GM19023 (cell line): ENCODE measurements around the gene LRP1B.

Source experiments
- ATAC-seq: cut with Tn5 transposase; IDR thresholded peaks from one replicate; pipeline ENCODE4 v1.9.1; 2021; ENCODE audit warnings: mild to moderate bottlenecking, moderate library complexity; ENCODE audit not compliant: unreplicated experiment

Gene LRP1B

GRCh38 chr2:141062443-141062842 is 1068.4 kb downstream of the LRP1B start:
- no peak for ATAC-seq

DNA sequence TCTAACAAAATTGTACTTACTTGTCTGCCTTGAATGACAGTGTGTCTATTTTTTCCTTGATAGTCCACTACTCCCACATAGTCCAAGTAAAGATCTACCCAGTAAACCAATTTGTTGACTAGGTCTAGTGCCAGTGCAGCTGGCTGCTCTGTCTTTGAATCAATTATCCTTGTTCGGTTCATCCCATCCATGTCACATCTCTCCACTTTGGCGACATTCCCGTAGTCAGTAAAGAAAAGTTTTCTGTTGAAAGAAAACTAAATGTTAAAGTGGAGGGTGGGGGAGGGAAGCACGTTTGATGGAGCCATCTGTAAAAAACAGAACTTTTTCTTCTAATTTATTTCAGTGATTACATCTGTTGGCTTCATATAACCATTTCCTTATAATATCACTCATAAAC is 1068.8 kb downstream of the LRP1B start:
- no peak for ATAC-seq

- ATAC-seq = no peak
Observed at GRCh38 chr2:141058556-141058955, 1072.3 kb downstream of the LRP1B start.

- ATAC-seq = no peak
Observed at GRCh38 chr2:141055531-141055930, 1075.3 kb downstream of the LRP1B start.

- ATAC-seq = no peak
Observed at GRCh38 chr2:141048951-141049350, 1081.9 kb downstream of the LRP1B start.

DNA sequence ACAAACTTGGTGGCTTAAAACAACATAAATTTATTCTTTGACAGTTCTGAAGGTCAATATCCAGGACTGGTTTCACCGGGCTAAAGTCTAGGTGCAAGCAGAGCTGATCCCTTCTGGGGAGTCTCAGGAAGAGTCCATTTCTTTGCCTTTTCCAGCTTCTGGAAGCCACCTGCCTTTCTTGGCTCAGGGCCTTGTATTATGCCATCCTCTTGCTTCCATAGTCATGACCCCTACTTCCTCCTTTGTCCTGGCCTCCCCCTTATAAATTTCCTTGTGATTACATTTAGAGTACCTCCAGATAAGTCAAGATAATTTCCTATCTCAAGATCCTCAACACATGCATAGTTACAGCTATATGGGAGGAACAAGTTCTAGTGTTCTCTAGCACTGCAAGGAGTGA is 1089.5 kb downstream of the LRP1B start:
- no peak for ATAC-seq

- no peak for ATAC-seq
Observed at GRCh38 chr2:141038341-141038740, 1092.5 kb downstream of the LRP1B start.

DNA sequence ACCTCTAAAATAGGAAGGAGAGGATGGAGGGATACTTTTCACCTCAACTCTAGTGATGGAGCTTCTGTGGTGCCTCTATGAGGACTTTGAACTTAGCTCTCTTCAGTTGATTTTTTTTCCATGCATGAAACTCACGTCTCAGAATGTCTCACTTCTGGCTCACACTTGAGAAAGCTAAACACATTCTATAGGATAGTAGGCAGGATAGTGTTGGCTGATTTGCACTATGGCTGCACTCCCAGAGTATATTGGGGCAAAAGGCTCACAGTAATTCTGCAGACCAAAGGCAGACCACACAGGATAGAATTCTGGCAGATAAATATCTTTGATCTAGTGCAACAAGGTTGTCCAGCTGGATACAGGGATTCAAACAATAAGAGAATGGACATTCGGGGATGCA is 1093.5 kb downstream of the LRP1B start:
- ATAC-seq = no peak

DNA sequence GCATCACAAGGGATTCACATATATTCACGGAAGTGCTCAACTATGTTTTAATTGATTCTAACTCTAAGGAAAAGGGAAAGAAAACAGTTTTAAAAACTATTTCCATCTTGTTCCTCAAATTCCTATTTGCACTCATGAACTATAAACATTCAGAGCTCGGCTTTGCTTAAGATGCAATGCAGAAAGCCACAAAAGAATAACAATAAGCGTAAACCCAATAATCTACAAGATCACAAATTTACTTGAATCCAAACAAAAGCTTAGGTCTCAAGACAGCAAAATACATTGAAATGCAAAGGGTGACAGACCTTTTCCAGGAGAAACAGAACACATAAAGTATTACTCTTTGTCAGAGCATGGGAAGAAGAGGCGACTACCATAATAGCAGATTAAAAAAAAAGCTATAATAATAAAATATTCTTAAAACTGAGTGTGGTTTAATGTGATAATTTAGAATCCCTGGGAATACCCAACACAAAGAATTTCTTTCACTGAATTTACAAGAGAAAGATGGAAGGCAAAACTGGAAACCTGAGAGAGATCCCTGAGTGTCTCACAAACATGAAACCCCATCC is 1094.9 kb downstream of the LRP1B start:
- ATAC-seq = no peak

DNA sequence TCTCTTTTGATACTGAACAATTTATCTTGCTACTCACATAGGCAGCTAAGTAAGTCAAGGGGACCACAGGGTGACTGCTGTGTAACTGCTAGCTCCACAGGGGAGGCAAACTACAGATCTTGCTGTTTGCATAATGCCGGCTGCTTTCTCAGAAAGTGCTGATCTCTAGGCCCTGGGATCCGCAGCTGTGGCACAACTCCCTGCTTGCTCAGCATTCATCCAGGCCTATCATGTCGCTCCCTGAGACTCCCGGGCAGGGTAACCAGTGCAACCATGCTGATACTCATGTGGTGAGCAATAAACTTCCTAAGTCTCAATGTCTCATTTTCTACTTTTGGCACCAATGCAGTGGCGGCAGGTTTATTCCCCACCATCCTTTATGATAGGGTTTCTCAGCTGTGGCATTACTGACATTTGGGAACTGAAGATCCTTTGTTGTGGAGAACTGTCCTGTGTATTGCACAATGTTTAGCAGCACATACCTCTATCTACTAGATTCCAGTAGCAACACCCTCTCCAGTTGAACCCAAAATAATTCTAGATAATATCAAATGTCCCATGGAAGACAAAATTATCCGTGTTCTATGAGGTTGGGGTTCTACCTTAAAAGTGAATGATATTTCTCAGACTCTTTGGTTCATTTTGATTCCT is 1101.3 kb downstream of the LRP1B start:
- no peak for ATAC-seq

- ATAC-seq = no peak
Observed at GRCh38 chr2:141027221-141027620, 1103.6 kb downstream of the LRP1B start.

GRCh38 chr2:141021611-141022010 is 1109.2 kb downstream of the LRP1B start:
- ATAC-seq = no peak

GRCh38 chr2:141021109-141021508 is 1109.7 kb downstream of the LRP1B start:
- no peak for ATAC-seq

DNA sequence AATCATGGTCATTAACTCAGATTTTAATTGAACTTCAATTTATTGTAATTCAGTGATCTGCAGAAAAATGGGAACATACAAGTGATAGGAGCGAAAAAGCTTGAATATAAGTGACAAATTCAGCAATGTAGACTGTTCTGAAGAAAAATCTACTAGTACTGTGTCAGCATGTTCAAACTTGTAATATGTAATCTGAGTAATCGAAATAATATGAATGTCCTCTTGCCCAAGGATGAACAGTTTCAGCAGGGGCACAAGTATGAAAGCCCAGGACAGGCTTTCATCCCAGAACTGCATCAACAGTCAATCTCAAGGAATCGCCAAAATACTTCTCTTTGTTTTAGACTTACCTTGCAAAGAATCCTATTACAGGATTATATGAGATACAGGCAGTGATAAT is 1110.5 kb downstream of the LRP1B start:
- ATAC-seq = no peak

GRCh38 chr2:141015341-141016047 is 1115.3 kb downstream of the LRP1B start:
- ATAC-seq = no peak

GRCh38 chr2:141003967-141004657 is 1126.7 kb downstream of the LRP1B start:
- ATAC-seq = no peak

- no peak for ATAC-seq
Observed at GRCh38 chr2:141001750-141002149, 1129.1 kb downstream of the LRP1B start.

DNA sequence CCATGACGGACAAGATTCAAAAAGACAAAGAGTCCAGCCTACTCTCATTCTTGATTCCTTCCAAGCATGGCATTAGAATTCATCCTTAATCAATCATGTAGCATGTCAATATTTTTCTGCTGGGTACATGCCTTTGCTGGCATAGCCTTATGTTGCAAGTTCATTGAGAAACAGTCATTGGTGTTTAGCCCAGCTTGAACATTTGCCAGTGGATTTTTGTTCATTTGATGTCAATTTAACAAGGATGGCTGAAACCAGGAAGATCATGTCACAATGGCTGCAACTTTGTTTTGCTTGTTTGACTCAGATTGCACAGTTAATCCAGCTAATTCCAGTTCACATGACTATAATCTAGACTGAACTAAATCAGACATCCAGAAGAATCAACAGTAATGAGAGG is 1132.2 kb downstream of the LRP1B start:
- no peak for ATAC-seq

DNA sequence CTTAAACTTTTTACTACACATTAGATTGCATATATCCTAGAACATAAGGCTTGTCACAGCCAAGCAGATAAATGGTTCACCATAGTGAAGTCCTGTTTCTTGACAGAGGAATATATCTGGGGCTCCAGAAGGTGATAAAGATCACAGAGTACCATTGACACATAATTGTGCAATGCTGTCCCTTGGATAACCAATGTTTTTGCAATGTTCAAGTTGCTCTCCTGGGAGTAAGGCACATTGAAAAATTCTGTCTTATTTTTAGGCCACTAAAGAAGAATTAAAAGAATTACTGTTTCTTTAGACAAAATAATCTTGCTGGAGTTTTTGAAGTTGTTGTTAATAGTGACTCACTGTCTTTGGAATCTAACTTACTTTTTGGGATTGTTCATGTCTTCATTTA is 1132.8 kb downstream of the LRP1B start:
- ATAC-seq = no peak

DNA sequence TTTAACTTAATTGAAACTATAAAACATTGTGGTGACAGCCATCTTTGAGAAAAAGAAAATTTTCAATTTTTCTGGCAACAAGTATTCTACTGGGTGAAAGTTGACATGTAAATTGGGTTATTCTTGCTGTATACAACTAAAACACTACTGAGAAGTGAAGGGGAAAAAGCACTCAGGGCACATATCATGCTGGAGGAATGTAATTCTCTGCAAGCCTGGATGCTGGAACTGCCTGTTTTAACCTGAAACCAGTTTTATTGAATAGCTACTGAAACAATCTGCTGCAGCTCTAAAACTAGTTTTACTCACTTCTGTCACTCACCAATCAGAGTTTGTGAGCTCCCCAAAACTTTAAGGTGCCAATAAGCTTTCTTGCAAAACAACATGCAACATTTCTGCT is 1136.0 kb downstream of the LRP1B start:
- no peak for ATAC-seq

- no peak for ATAC-seq
Observed at GRCh38 chr2:140990416-140990815, 1140.4 kb downstream of the LRP1B start.

DNA sequence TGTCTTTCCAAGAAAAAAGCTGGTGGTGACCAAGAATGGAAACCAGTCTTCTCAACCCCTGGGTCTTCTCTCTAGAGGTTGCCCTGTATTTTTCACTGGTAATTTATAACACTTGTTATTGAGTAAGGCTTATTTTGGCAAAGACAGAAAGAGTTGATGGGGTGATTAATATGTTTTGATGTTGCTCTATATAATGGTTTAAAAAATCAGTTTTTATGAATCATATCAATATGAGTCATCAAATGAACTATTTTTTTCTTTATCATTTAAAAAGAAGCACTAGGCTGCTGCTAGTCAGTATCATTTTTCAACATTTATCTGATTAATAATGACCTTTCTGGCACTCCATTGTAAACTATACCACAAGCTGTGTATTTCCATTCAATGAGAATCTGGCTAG is 1142.2 kb downstream of the LRP1B start:
- no peak for ATAC-seq
